Trophoblast cell (in vitro differentiated cells and primary cell): ENCODE results near the gene TH.
A peak's percentile ranks its signal among the peaks of the same experiment; 100 is the strongest.

ENCODE experiments used
- DNase-seq, 2 donors: peaks; one replicate each; pipeline ENCODE4 v3.0.0-alpha.2; 2016
- H2AFZ ChIP-seq: 2 replicates; pipeline ENCODE4 v1.6.1; 2013; ENCODE audit warnings: low read length, moderate library complexity, mild to moderate bottlenecking; ENCODE audit not compliant: insufficient read depth, poor library complexity
- H2AK5ac ChIP-seq: 2 replicates; pipeline ENCODE4 v1.6.1; 2013; ENCODE audit warnings: mild to moderate bottlenecking, low read length
- H2BK120ac ChIP-seq: 2 replicates; pipeline ENCODE4 v1.6.1; 2013; ENCODE audit warnings: low read length, mild to moderate bottlenecking, moderate library complexity; ENCODE audit not compliant: insufficient read depth, poor library complexity
- H2BK12ac ChIP-seq: 2 replicates; pipeline ENCODE4 v1.6.1; 2013; ENCODE audit warnings: mild to moderate bottlenecking, low read length, moderate library complexity
- H2BK5ac ChIP-seq: 2 replicates; pipeline ENCODE4 v1.6.1; 2013; ENCODE audit warnings: low read length, low read depth, moderate library complexity, mild to moderate bottlenecking; ENCODE audit not compliant: poor library complexity
- H3K14ac ChIP-seq: 2 replicates; pipeline ENCODE4 v1.6.1; 2013; ENCODE audit warnings: mild to moderate bottlenecking, low read length
- H3K18ac ChIP-seq: 2 replicates; pipeline ENCODE4 v1.6.1; 2013; ENCODE audit warnings: mild to moderate bottlenecking, low read length
- H3K23ac ChIP-seq: 2 replicates; pipeline ENCODE4 v1.6.1; 2013; ENCODE audit warnings: low read length
- H3K27ac ChIP-seq: 2 replicates; pipeline ENCODE4 v1.5.1; 2013; ENCODE audit warnings: low read depth, mild to moderate bottlenecking, inconsistent platforms, low read length, moderate library complexity
- H3K27me3 ChIP-seq: 2 replicates; pipeline ENCODE4 v1.6.1; 2013; ENCODE audit warnings: inconsistent platforms, mild to moderate bottlenecking, low read length, moderate library complexity; ENCODE audit not compliant: insufficient read depth
- H3K36me3 ChIP-seq, 2 experiments: 1 replicate in 1 of 2; 2 replicates in 1 of 2; pipeline ENCODE4 v1.6.1; 2013; ENCODE audit warnings: low read length in 2 of 2, mild to moderate bottlenecking in 2 of 2, moderate library complexity in 1 of 2; ENCODE audit not compliant: insufficient read depth in 2 of 2, control insufficient read depth in 1 of 2
- H3K4ac ChIP-seq: 2 replicates; pipeline ENCODE4 v1.6.1; 2013; ENCODE audit warnings: low read depth, mild to moderate bottlenecking, low read length, moderate library complexity
- H3K4me1 ChIP-seq, 2 experiments: 1 replicate in 1 of 2; 2 replicates in 1 of 2; pipeline ENCODE4 v1.6.1; 2013; ENCODE audit warnings: low read length in 2 of 2, mild to moderate bottlenecking in 2 of 2, moderate library complexity in 1 of 2; ENCODE audit not compliant: insufficient read depth in 2 of 2, control insufficient read depth in 1 of 2
- H3K4me2 ChIP-seq: 2 replicates; pipeline ENCODE4 v1.6.1; 2013; ENCODE audit warnings: inconsistent platforms, mild to moderate bottlenecking, low read length, moderate library complexity
- H3K4me3 ChIP-seq: 2 replicates; pipeline ENCODE4 v1.5.1; 2013; ENCODE audit warnings: mild to moderate bottlenecking, low read depth, low read length, inconsistent platforms
- H3K79me1 ChIP-seq: one replicate; pipeline ENCODE4 v1.6.1; 2013; ENCODE audit warnings: low read length
- H3K79me2 ChIP-seq: 2 replicates; pipeline ENCODE4 v1.6.1; 2013; ENCODE audit warnings: low read length, mild to moderate bottlenecking; ENCODE audit not compliant: control insufficient read depth, insufficient read depth, poor library complexity
- H3K9ac ChIP-seq: 2 replicates; pipeline ENCODE4 v1.6.1; 2013; ENCODE audit warnings: mild to moderate bottlenecking, low read length
- H3K9me3 ChIP-seq: 2 replicates; pipeline ENCODE4 v1.6.1; 2013; ENCODE audit warnings: low read depth, mild to moderate bottlenecking, control low read depth, inconsistent platforms, low read length; ENCODE audit not compliant: insufficient read depth
- H4K12ac ChIP-seq: 2 replicates; pipeline ENCODE4 v1.6.1; 2013; ENCODE audit warnings: low read depth, mild to moderate bottlenecking, low read length, moderate library complexity
- H4K8ac ChIP-seq: 2 replicates; pipeline ENCODE4 v1.6.1; 2013; ENCODE audit warnings: low read depth, mild to moderate bottlenecking, low read length, moderate library complexity
- H4K91ac ChIP-seq: one replicate; pipeline ENCODE4 v1.6.1; 2013; ENCODE audit warnings: low read depth, mild to moderate bottlenecking, low read length, moderate library complexity
- WGBS: extraction: QIAGEN DNeasy Blood & Tissue Kit; methylation state at CpG from one replicate; pipeline ENCODE4 v1.1.7; 2013; ENCODE audit warnings: missing lambda C conversion rate; ENCODE audit not compliant: insufficient read length, insufficient coverage; ENCODE audit errors: extremely low coverage; 5-methylcytosine and 5-hydroxymethylcytosine counted together

Gene TH

GRCh38 chr11:2218031-2218633 is 46.5 kb upstream of the TH start:
- H3K14ac ChIP-seq: no peak overlapping the region
- peaks cover 10% of the 10 kb centered on the region for H3K9me3 ChIP-seq
- no peak overlapping the region for H4K91ac ChIP-seq
- H3K79me2 ChIP-seq: no peaks in the 10 kb centered on the region
- no peak overlapping the region for H3K4ac ChIP-seq
- H3K27ac ChIP-seq: no peak overlapping the region
- H3K4me1 ChIP-seq: no peaks in the 10 kb centered on the region
- no peak overlapping the region for H3K4me2 ChIP-seq
- H2BK120ac ChIP-seq: no peak overlapping the region
- no peak overlapping the region for H3K18ac ChIP-seq
- H2AFZ ChIP-seq: no peak overlapping the region
- DNase-seq: no peak
- no peaks in the 10 kb centered on the region for H3K36me3 ChIP-seq
- H2AK5ac ChIP-seq: no peak overlapping the region
- no peak overlapping the region for H4K8ac ChIP-seq
- H2BK5ac ChIP-seq: no peak overlapping the region
- no peak overlapping the region for H3K4me3 ChIP-seq
- no peak overlapping the region for H3K9ac ChIP-seq
- no CpG with 5 or more reads among the region's 3 CpGs for WGBS
- no peak overlapping the region for H4K12ac ChIP-seq
- H2BK12ac ChIP-seq: no peak overlapping the region
- H3K27me3 ChIP-seq: no peaks in the 10 kb centered on the region
- no peaks in the 10 kb centered on the region for H3K79me1 ChIP-seq
- H3K23ac ChIP-seq: no peak overlapping the region

- Histone ChIP-seq H3K23ac (no peak overlapping the region), H3K18ac (no peak overlapping the region), H3K36me3 (no peaks in the 10 kb centered on the region), H3K4ac (no peak overlapping the region), H3K79me2 (no peaks in the 10 kb centered on the region), H2AK5ac (no peak overlapping the region), H2BK5ac (no peak overlapping the region), H3K4me2 (no peak overlapping the region), H3K27ac (no peak overlapping the region), H2BK120ac (no peak overlapping the region), H3K9me3 (peaks cover 10% of the 10 kb centered on the region), H4K91ac (no peak overlapping the region), H3K27me3 (no peaks in the 10 kb centered on the region), H3K79me1 (no peaks in the 10 kb centered on the region), H3K4me3 (no peak overlapping the region), H3K14ac (no peak overlapping the region), H3K9ac (no peak overlapping the region), H4K12ac (no peak overlapping the region), H3K4me1 (no peaks in the 10 kb centered on the region), H2BK12ac (no peak overlapping the region), H2AFZ (no peak overlapping the region), H4K8ac (no peak overlapping the region)
- WGBS: no CpG with 5 or more reads among the region's 23 CpGs
- no peak for DNase-seq
Measured at GRCh38 chr11:2217211-2218030, 45.8 kb upstream of the TH start.

- H2BK12ac ChIP-seq: no peak overlapping the region
- peak overlapping the region; percentile 9 for H3K4me3 ChIP-seq
- H3K4ac ChIP-seq: no peak overlapping the region
- no peak overlapping the region for H2BK120ac ChIP-seq
- H2AK5ac ChIP-seq: no peak overlapping the region
- H3K27me3 ChIP-seq: no peaks in the 10 kb centered on the region
- no peaks in the 10 kb centered on the region for H3K36me3 ChIP-seq
- no peaks in the 10 kb centered on the region for H3K4me1 ChIP-seq
- no peak overlapping the region for H2BK5ac ChIP-seq
- no peak overlapping the region for H3K27ac ChIP-seq
- H4K12ac ChIP-seq: no peak overlapping the region
- no peak overlapping the region for H3K14ac ChIP-seq
- WGBS: no CpG with 5 or more reads among the region's 9 CpGs
- no peak overlapping the region for H3K23ac ChIP-seq
- H4K8ac ChIP-seq: no peak overlapping the region
- H2AFZ ChIP-seq: no peak overlapping the region
- peaks cover 10% of the 10 kb centered on the region for H3K9me3 ChIP-seq
- no peak for DNase-seq
- no peak overlapping the region for H3K9ac ChIP-seq
- H3K79me2 ChIP-seq: no peaks in the 10 kb centered on the region
- H4K91ac ChIP-seq: no peak overlapping the region
- H3K79me1 ChIP-seq: no peaks in the 10 kb centered on the region
- no peak overlapping the region for H3K18ac ChIP-seq
- H3K4me2 ChIP-seq: no peak overlapping the region
Measured at GRCh38 chr11:2216400-2217064, 44.9 kb upstream of the TH start.

GRCh38 chr11:2215561-2216399 is 44.2 kb upstream of the TH start:
- H3K79me1 ChIP-seq: no peaks in the 10 kb centered on the region
- H2BK5ac ChIP-seq: no peak overlapping the region
- no peak overlapping the region for H4K8ac ChIP-seq
- no peak overlapping the region for H3K4me2 ChIP-seq
- no peak overlapping the region for H4K12ac ChIP-seq
- H3K27me3 ChIP-seq: no peaks in the 10 kb centered on the region
- H3K14ac ChIP-seq: no peak overlapping the region
- H3K79me2 ChIP-seq: no peaks in the 10 kb centered on the region
- H3K4ac ChIP-seq: no peak overlapping the region
- no peak overlapping the region for H3K23ac ChIP-seq
- H3K9ac ChIP-seq: no peak overlapping the region
- no peak overlapping the region for H4K91ac ChIP-seq
- no peak overlapping the region for H2AK5ac ChIP-seq
- no peak overlapping the region for H3K27ac ChIP-seq
- H3K4me1 ChIP-seq: no peaks in the 10 kb centered on the region
- no peak for DNase-seq
- H3K18ac ChIP-seq: no peak overlapping the region
- H3K4me3 ChIP-seq: no peak overlapping the region
- no CpG with 5 or more reads among the region's 34 CpGs for WGBS
- H3K36me3 ChIP-seq: no peaks in the 10 kb centered on the region
- H2AFZ ChIP-seq: no peak overlapping the region
- H3K9me3 ChIP-seq: peaks cover 10% of the 10 kb centered on the region
- H2BK120ac ChIP-seq: no peak overlapping the region
- no peak overlapping the region for H2BK12ac ChIP-seq
